ENCODE data around the gene RNFT2.

GRCh38 chr12:116837097-116837496 lies 99.0 kb downstream of the RNFT2 start:
- no peak for TF ChIP-seq CTCF (IDR thresholded peaks at IDR 0.05)
- no peak for TF ChIP-seq POLR2AphosphoS5 (IDR thresholded peaks at IDR 0.05; ENCODE audit: insufficient read depth in 1 of 2, low read depth in 1 of 2)
- TF ChIP-seq POLR2A (IDR thresholded peaks at IDR 0.05) = no peak
